Lower lobe of right lung (tissue), 2 donors: ENCODE measurements around the gene PTGES. TPM values are rescaled to one million over a fixed set of nuclear protein-coding genes. Genes with fewer than 3 reads are reported as not detected.

ENCODE experiments used
- ATAC-seq, 2 donors: fragments of 200-7000 bp; cut with Tn5 transposase; one replicate each; pipeline ENCODE4 v1.9.1; 2020 to 2022; ENCODE audit warnings: mild to moderate bottlenecking in 2 of 2, moderate library complexity in 2 of 2
- DNase-seq: peaks from one replicate; pipeline ENCODE4 v3.0.0-alpha.2; 2020
- H3K27ac ChIP-seq: fragments of 200-600 bp; one replicate; pipeline ENCODE4 v1.8.0; 2022
- H3K27me3 ChIP-seq: fragments of 200-600 bp; one replicate; pipeline ENCODE4 v1.8.0; 2022; ENCODE audit warnings: low read depth
- H3K36me3 ChIP-seq: fragments of 200-600 bp; one replicate; pipeline ENCODE4 v1.8.0; 2022; ENCODE audit warnings: mild to moderate bottlenecking
- H3K4me1 ChIP-seq: fragments of 200-600 bp; one replicate; pipeline ENCODE4 v1.8.0; 2022
- H3K4me3 ChIP-seq: fragments of 200-600 bp; one replicate; pipeline ENCODE4 v1.8.0; 2022; ENCODE audit warnings: mild to moderate bottlenecking
- H3K9me3 ChIP-seq: fragments of 200-600 bp; one replicate; pipeline ENCODE4 v1.8.0; 2022
- CTCF ChIP-seq: fragments of 200-600 bp; IDR thresholded peaks from one replicate; pipeline ENCODE4 v1.8.0; 2022; ENCODE audit warnings: antibody characterized with exemption, mild to moderate bottlenecking
- intact Hi-C: fragments of 100-400 bp; cut with DNase I; formaldehyde crosslinking; loops from one replicate; pipeline ENCODE4 v1.11.0; 2022
- total RNA-seq: library from RNA; stranded (reverse); fragmentation: NEBNext Ultra II Directional; extraction: Animal tissue kit (Norgen Biotek cat#: 25700); gene quantifications from one replicate; pipeline ENCODE4 v1.2.1, GENCODE V29; 2021
- donor health status: DM: no; HTN: yes; CAD: no; lungs with severe emphysema.

PTGES gene
- total RNA-seq, 1 donor from 2014 or later: 3.9 TPM

GRCh38 chr9:129692534-129692933, 60.3 kb downstream of the PTGES start:
- Histone ChIP-seq H3K9me3 (no peaks in the 10 kb centered on the region), H3K4me1 (peaks cover 7% of the 10 kb centered on the region), H3K36me3 (no peaks in the 10 kb centered on the region), H3K4me3 (no peak overlapping the region), H3K27ac (no peak overlapping the region), H3K27me3 (peaks cover 15% of the 10 kb centered on the region)
- ATAC-seq: no peak
- no peak for DNase-seq
- intact Hi-C loops: no loop called here
- no peak for TF ChIP-seq CTCF

Other genes starting within 250 kb of the PTGES start
- not detected for gene C9orf50, start 131.9 kb downstream of the PTGES start, total RNA-seq
- gene NTMT1, start 126.9 kb downstream of the PTGES start, total RNA-seq: 25.1 TPM
- 14.6 TPM for gene ASB6, start 110.9 kb downstream of the PTGES start, total RNA-seq
- 2.5 TPM for gene PRRX2, start 87.4 kb downstream of the PTGES start, total RNA-seq
- gene TOR1B, start 50.1 kb upstream of the PTGES start, total RNA-seq: 34.9 TPM
- gene TOR1A, start 71.1 kb upstream of the PTGES start, total RNA-seq: 34.6 TPM
- gene C9orf78, start 82.2 kb upstream of the PTGES start, total RNA-seq: 42.0 TPM
- gene USP20, start 82.4 kb upstream of the PTGES start, total RNA-seq: 27.0 TPM